Measurements from ENCODE around the gene TBCE.

TBCE gene

DNA sequence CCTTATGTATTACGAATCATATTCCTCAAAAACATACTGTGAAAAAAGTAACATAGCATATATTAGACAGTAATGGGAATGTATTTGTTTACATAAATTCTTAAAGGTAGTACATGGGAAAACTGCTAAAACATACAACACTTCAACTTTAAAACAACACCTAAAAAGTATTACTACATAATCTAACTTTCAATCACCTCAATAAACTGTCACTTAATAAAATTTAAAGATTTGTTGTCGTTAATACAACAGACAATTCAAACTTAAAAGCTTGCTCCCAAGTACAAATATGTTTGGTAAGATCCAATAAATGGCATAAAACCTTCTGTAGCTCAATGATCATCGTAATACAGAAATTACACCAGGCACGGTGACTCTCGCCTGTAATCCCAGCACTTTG is 42.9 kb upstream of the TBCE start:
- Histone ChIP-seq H3K36me3 (replicated peaks; ENCODE audit: insufficient read depth, low read length) (no peaks in the 10 kb centered on the region), H3K27me3 (replicated peaks; ENCODE audit: insufficient read depth, low read length) (no peaks in the 10 kb centered on the region), H3K4me3 (ENCODE audit: low read length) (no peak overlapping the region), H3K9me3 (replicated peaks; ENCODE audit: insufficient read depth, low read length) (no peaks in the 10 kb centered on the region), H2AFZ (ENCODE audit: low read length) (no peak overlapping the region), H3K27ac (ENCODE audit: low read length) (no peak overlapping the region), H3K4me2 (ENCODE audit: low read depth, low read length) (no peak overlapping the region), H3K4me1 (ENCODE audit: low read length) (peaks cover 12% of the 10 kb centered on the region), H3K79me2 (ENCODE audit: low read length) (peaks cover 86% of the 10 kb centered on the region), H4K20me1 (ENCODE audit: insufficient read depth, low read length) (peaks cover 24% of the 10 kb centered on the region), H3K9ac (ENCODE audit: low read length) (no peak overlapping the region), H3F3A (ENCODE audit: insufficient read depth, low read length) (peaks cover 16% of the 10 kb centered on the region), H3K9me2 (replicated peaks; ENCODE audit: insufficient read depth, low read length) (no peaks in the 10 kb centered on the region)
- no peak for DNase-seq
- TF ChIP-seq EZH2phosphoT487 (IDR thresholded peaks at IDR 0.05; ENCODE audit: low read length) (no peak), EZH2 (optimal IDR thresholded peaks at IDR 0.05; ENCODE audit: low read depth, low read length) (no peak), CTCF (IDR thresholded peaks at IDR 0.05; ENCODE audit: low read length) (no peak)

GRCh38 chr1:235325139-235325538 is 42.1 kb upstream of the TBCE start:
- Histone ChIP-seq H3K27me3 (replicated peaks; ENCODE audit: insufficient read depth, low read length) (no peaks in the 10 kb centered on the region), H3K4me3 (ENCODE audit: low read length) (0 out of 2 replicates have a peak overlapping the region, but pooled peaks have one; percentile 91), H3K9me2 (replicated peaks; ENCODE audit: insufficient read depth, low read length) (no peaks in the 10 kb centered on the region), H3K9me3 (replicated peaks; ENCODE audit: insufficient read depth, low read length) (no peaks in the 10 kb centered on the region), H3F3A (ENCODE audit: insufficient read depth, low read length) (peaks cover 23% of the 10 kb centered on the region), H3K4me1 (ENCODE audit: low read length) (peaks cover 12% of the 10 kb centered on the region), H4K20me1 (ENCODE audit: insufficient read depth, low read length) (peaks cover 24% of the 10 kb centered on the region), H3K9ac (ENCODE audit: low read length) (no peak overlapping the region; the same call in 1 of the 2 replicates), H3K27ac (ENCODE audit: low read length) (no peak overlapping the region), H3K4me2 (ENCODE audit: low read depth, low read length) (peak overlapping the region; percentile 83), H2AFZ (ENCODE audit: low read length) (no peak overlapping the region), H3K79me2 (ENCODE audit: low read length) (peaks cover 89% of the 10 kb centered on the region), H3K36me3 (replicated peaks; ENCODE audit: insufficient read depth, low read length) (no peaks in the 10 kb centered on the region)
- no peak for TF ChIP-seq EZH2phosphoT487 (IDR thresholded peaks at IDR 0.05; ENCODE audit: low read length)
- TF ChIP-seq CTCF (IDR thresholded peaks at IDR 0.05; ENCODE audit: low read length) = no peak
- no peak for TF ChIP-seq EZH2 (optimal IDR thresholded peaks at IDR 0.05; ENCODE audit: low read depth, low read length)
- DNase-seq = no peak

- H3K79me2 ChIP-seq (ENCODE audit: low read length) = peaks cover 89% of the 10 kb centered on the region
- H3K9me2 ChIP-seq (replicated peaks; ENCODE audit: insufficient read depth, low read length) = no peaks in the 10 kb centered on the region
- peaks cover 18% of the 10 kb centered on the region for H3K4me1 ChIP-seq (ENCODE audit: low read length)
- H4K20me1 ChIP-seq (ENCODE audit: insufficient read depth, low read length) = peaks cover 18% of the 10 kb centered on the region; the same call in 1 of the 2 replicates
- TF ChIP-seq EZH2 (optimal IDR thresholded peaks at IDR 0.05; ENCODE audit: low read depth, low read length) = no peak
- no peak for TF ChIP-seq CTCF (IDR thresholded peaks at IDR 0.05; ENCODE audit: low read length)
- TF ChIP-seq EZH2phosphoT487 (IDR thresholded peaks at IDR 0.05; ENCODE audit: low read length) = no peak
- peak overlapping the region; percentile 86; the same call in 1 of the 2 replicates for H3K9ac ChIP-seq (ENCODE audit: low read length)
- H3K4me2 ChIP-seq (ENCODE audit: low read depth, low read length) = peak overlapping the region; percentile 83
- no peaks in the 10 kb centered on the region for H3K36me3 ChIP-seq (replicated peaks; ENCODE audit: insufficient read depth, low read length)
- no peak overlapping the region for H2AFZ ChIP-seq (ENCODE audit: low read length)
- H3F3A ChIP-seq (ENCODE audit: insufficient read depth, low read length) = peaks cover 23% of the 10 kb centered on the region
- no peak overlapping the region for H3K27ac ChIP-seq (ENCODE audit: low read length)
- no peaks in the 10 kb centered on the region for H3K9me3 ChIP-seq (replicated peaks; ENCODE audit: insufficient read depth, low read length)
- H3K4me3 ChIP-seq (ENCODE audit: low read length) = peak overlapping the region; percentile 91
- DNase-seq = no peak
- H3K27me3 ChIP-seq (replicated peaks; ENCODE audit: insufficient read depth, low read length) = no peaks in the 10 kb centered on the region
Observed at GRCh38 chr1:235325854-235326253, 41.4 kb upstream of the TBCE start.
